T-cell (primary cell): ENCODE results near the gene CPNE5. TPM values are rescaled to one million over a fixed set of nuclear protein-coding genes. Genes with fewer than 3 reads are reported as not detected.

Experiments used
- ATAC-seq, 4 experiments: fragments of 200-7000 bp in 3 of 4; fragments of 150-1000 bp in 1 of 4; cut with Tn5 transposase; replicated peaks in 1 of 4; 1 replicate in 3 of 4; 2 replicates in 1 of 4; pipeline ENCODE4 v1.10.0; 2021; ENCODE audit warnings: moderate library complexity in 3 of 4, mild to moderate bottlenecking in 2 of 4, moderate number of reproducible peaks in 1 of 4
- CTCF ChIA-PET, 2 donors: fragments of 300-600 bp; sonication (Branson Sonifier 250); formaldehyde crosslinking; loops; one replicate each; lab custom pipeline; 2022; ENCODE audit warnings: antibody characterized with exemption in 2 of 2; lab: Charles Lee
- POLR2A ChIA-PET, 2 donors: fragments of 300-600 bp; sonication (Branson Sonifier 250); formaldehyde crosslinking; loops; one replicate each; lab custom pipeline; 2022; ENCODE audit warnings: antibody characterized with exemption in 2 of 2; lab: Charles Lee
- DNase-seq, 35 experiments: peaks; one replicate each; pipeline versions ENCODE4 v3.0.0 to v3.0.0-alpha.2; 2013 to 2023
- H3K27ac ChIP-seq: one replicate; pipeline ENCODE4 v1.5.1; 2013; ENCODE audit warnings: low read length
- H3K27me3 ChIP-seq, 2 experiments: replicated peaks in 1 of 2; 1 replicate in 1 of 2; 2 replicates in 1 of 2; pipeline versions ENCODE4 v1.6.1 to v1.7.0; 2013; ENCODE audit warnings: low read length in 1 of 2, mixed read lengths in 1 of 2; ENCODE audit not compliant: control insufficient read depth in 2 of 2, insufficient read depth in 2 of 2; ENCODE audit errors: extremely low read depth in 1 of 2
- H3K36me3 ChIP-seq, 2 donors: 1 replicate in 1 of 2; 2 replicates in 1 of 2; pipeline versions ENCODE4 v1.6.1 to v1.7.0; 2013; ENCODE audit warnings: low read length in 1 of 2; ENCODE audit not compliant: control insufficient read depth in 2 of 2, insufficient read depth in 1 of 2; ENCODE audit errors: extremely low read depth in 1 of 2
- H3K4me1 ChIP-seq, 2 experiments: 1 replicate in 1 of 2; 2 replicates in 1 of 2; pipeline versions ENCODE4 v1.6.1 to v1.7.0; 2013; ENCODE audit warnings: low read length in 2 of 2, mixed read lengths in 1 of 2; ENCODE audit not compliant: insufficient read depth in 2 of 2, control insufficient read depth in 1 of 2; ENCODE audit errors: extremely low read depth in 1 of 2
- H3K4me3 ChIP-seq, 2 donors: 1 replicate in 1 of 2; 2 replicates in 1 of 2; pipeline versions ENCODE4 v1.5.1 to v1.7.0; 2013; ENCODE audit warnings: mild to moderate bottlenecking in 2 of 2, low read length in 1 of 2, moderate library complexity in 1 of 2; ENCODE audit not compliant: control insufficient read depth in 1 of 2; ENCODE audit errors: extremely low read depth in 1 of 2
- H3K9me3 ChIP-seq: 2 replicates; pipeline ENCODE4 v1.7.0; 2013
- H3K27ac Mint-ChIP-seq, 2 donors: one replicate each; pipeline ENCODE4 v1.8.0; 2020 to 2021; ENCODE audit warnings: mild to moderate bottlenecking in 2 of 2, mixed read lengths in 2 of 2
- H3K27me3 Mint-ChIP-seq, 2 donors: one replicate each; pipeline ENCODE4 v1.8.0; 2021 to 2022; ENCODE audit warnings: mixed read lengths in 2 of 2
- H3K36me3 Mint-ChIP-seq: one replicate; pipeline ENCODE4 v1.8.0; 2021; ENCODE audit warnings: mixed read lengths
- H3K4me1 Mint-ChIP-seq, 3 donors: one replicate each; pipeline ENCODE4 v1.8.0; 2020 to 2022; ENCODE audit warnings: mixed read lengths in 3 of 3, mild to moderate bottlenecking in 1 of 3
- H3K4me3 Mint-ChIP-seq, 3 donors: one replicate each; pipeline ENCODE4 v1.8.0; 2020 to 2022; ENCODE audit warnings: mild to moderate bottlenecking in 3 of 3, mixed read lengths in 3 of 3, moderate library complexity in 3 of 3
- H3K9me3 Mint-ChIP-seq, 3 donors: one replicate each; pipeline ENCODE4 v1.8.0; 2020 to 2022; ENCODE audit warnings: mixed read lengths in 3 of 3
- WGBS: methylation state at CpG from one replicate; pipeline ENCODE4 v1.1.5; 2013; ENCODE audit warnings: missing lambda C conversion rate; ENCODE audit not compliant: insufficient coverage; 5-methylcytosine and 5-hydroxymethylcytosine counted together
- total RNA-seq, 35 experiments: library from RNA in 6 of 35; stranded (reverse) in 6 of 35; fragments of 120-200 nt in 1 of 35; gene quantifications; one replicate each; pipeline versions ENCODE4 v1.2.1 to v1.2.4 and lab custom pipeline; 2013 to 2026

Gene CPNE5
- total RNA-seq, 5 donors from 2014 or later (not counting 1 experiment from before 2014, with no cell fraction given), result 0.73 to 1.8 (median 1.1) TPM

GRCh38 chr6:36847991-36848390 is 8.7 kb upstream of the CPNE5 start:
- Mint-ChIP-seq H3K27ac (no peak overlapping the region), H3K4me1 (peaks cover 0 to 2% (median 0%) of the 10 kb centered on the region in 3 donors)

DNA sequence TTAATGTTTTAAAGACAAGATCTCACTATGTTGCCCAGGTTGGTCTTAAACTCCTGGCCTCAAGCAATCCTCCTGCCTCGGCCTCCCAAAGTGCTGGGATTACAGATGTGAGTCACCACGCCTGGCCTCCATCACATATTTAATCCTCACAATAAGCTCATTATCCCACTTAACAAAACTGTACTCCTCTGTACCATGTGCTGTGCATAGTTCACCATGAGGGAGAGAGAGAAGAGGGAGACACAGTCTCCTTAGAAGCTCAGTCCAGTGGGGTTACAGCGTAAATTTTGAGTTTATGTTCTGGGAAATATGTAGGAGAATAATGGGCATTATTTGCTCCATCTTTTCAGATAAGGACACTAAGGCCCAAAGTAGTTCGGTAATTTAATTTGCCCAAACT is 7.9 kb upstream of the CPNE5 start:
- H3K27me3 ChIP-seq, result peaks cover 0 to 4% of the 10 kb centered on the region in 2 experiments
- H3K4me3 ChIP-seq, result no peak overlapping the region
- H3K9me3 ChIP-seq, result no peaks in the 10 kb centered on the region
- Mint-ChIP-seq H3K9me3 (peaks cover 0 to 11% (median 7%) of the 10 kb centered on the region in 3 donors), H3K4me1 (peaks cover 0 to 2% (median 0%) of the 10 kb centered on the region in 3 donors), H3K36me3 (peaks cover 23% of the 10 kb centered on the region), H3K4me3 (no peak overlapping the region), H3K27me3 (no peaks in the 10 kb centered on the region), H3K27ac (no peak overlapping the region)
- H3K36me3 ChIP-seq, result no peaks in the 10 kb centered on the region
- ATAC-seq (no peak), DNase-seq (no peak)
- H3K27ac ChIP-seq, result no peak overlapping the region
- H3K4me1 ChIP-seq, result no peaks in the 10 kb centered on the region
- ChIA-PET CTCF (interaction anchor here in 1 of 2 donors (1.1 kb wide), 1 partner anchor 26 kb away, joined by 3 read pairs; no protein-coding TSS in a partner anchor), POLR2A (no interaction called here)
- WGBS, result 97% methylated on average over 3 of the region's 4 CpGs

More at GRCh38 chr6:36847991-36848390, 8.7 kb upstream of the CPNE5 start:
- Mint-ChIP-seq H3K27me3 (no peaks in the 10 kb centered on the region), H3K36me3 (peaks cover 29% of the 10 kb centered on the region), H3K9me3 (peaks cover 0 to 11% (median 7%) of the 10 kb centered on the region in 3 donors), H3K4me3 (no peak overlapping the region)
- CTCF ChIA-PET, result interaction anchor here in 1 of 2 donors (1.1 kb wide), 1 partner anchor 26 kb away, joined by 3 read pairs; no protein-coding TSS in a partner anchor
- Histone ChIP-seq H3K27ac (no peak overlapping the region), H3K4me1 (no peaks in the 10 kb centered on the region), H3K36me3 (peaks cover 0 to 5% of the 10 kb centered on the region in 2 donors), H3K27me3 (peaks cover 0 to 4% of the 10 kb centered on the region in 2 experiments), H3K9me3 (no peaks in the 10 kb centered on the region), H3K4me3 (no peak overlapping the region)
- DNase-seq, result no peak
- ATAC-seq, result no peak
- POLR2A ChIA-PET, result no interaction called here
- 100% methylated on average over 3 of the region's 6 CpGs for WGBS

DNA sequence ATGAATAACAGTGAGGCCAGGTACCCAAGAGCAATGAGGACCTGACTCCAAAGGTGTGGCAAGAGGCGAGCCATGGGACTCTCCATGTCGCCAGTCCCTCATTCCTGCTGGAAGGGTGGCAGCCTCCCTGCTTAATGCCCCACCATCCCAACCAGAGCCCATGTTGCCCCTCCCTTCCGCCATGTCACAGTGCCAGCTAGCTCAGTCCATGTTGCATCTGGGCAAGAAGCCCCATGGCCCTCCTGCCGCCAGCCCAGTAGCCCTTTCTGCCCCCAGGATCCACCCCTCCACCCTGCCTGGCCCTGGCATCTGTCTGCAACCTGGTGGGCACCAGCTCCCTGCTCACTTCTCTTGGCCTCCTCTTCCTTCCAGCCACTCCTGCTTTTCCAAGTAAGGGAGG is 6.0 kb upstream of the CPNE5 start:
- H3K36me3 Mint-ChIP-seq, result peaks cover 5% of the 10 kb centered on the region
- H3K27me3 Mint-ChIP-seq, result peaks cover 0 to 9% of the 10 kb centered on the region in 2 donors
- no peaks in the 10 kb centered on the region for H3K36me3 ChIP-seq
- no peak for DNase-seq
- H3K4me1 Mint-ChIP-seq, result peaks cover 0 to 9% (median 8%) of the 10 kb centered on the region in 3 donors
- no peaks in the 10 kb centered on the region for H3K9me3 ChIP-seq
- ChIA-PET CTCF (no interaction called here), POLR2A (interaction anchor here in 1 of 2 donors (0.6 kb wide), 1 partner anchor 16 kb away, joined by 3 read pairs; no protein-coding TSS in a partner anchor)
- peaks cover 0 to 13% of the 10 kb centered on the region in 2 experiments for H3K27me3 ChIP-seq
- WGBS, result 79% methylated on average over 4 of the region's 4 CpGs
- peaks cover 0 to 7% of the 10 kb centered on the region in 2 experiments for H3K4me1 ChIP-seq
- H3K4me3 Mint-ChIP-seq, result no peak overlapping the region
- no peak overlapping the region for H3K4me3 ChIP-seq
- no peak for ATAC-seq
- H3K9me3 Mint-ChIP-seq, result peaks cover 0 to 3% (median 1%) of the 10 kb centered on the region in 3 donors
- no peak overlapping the region for H3K27ac Mint-ChIP-seq
- H3K27ac ChIP-seq, result no peak overlapping the region

DNA sequence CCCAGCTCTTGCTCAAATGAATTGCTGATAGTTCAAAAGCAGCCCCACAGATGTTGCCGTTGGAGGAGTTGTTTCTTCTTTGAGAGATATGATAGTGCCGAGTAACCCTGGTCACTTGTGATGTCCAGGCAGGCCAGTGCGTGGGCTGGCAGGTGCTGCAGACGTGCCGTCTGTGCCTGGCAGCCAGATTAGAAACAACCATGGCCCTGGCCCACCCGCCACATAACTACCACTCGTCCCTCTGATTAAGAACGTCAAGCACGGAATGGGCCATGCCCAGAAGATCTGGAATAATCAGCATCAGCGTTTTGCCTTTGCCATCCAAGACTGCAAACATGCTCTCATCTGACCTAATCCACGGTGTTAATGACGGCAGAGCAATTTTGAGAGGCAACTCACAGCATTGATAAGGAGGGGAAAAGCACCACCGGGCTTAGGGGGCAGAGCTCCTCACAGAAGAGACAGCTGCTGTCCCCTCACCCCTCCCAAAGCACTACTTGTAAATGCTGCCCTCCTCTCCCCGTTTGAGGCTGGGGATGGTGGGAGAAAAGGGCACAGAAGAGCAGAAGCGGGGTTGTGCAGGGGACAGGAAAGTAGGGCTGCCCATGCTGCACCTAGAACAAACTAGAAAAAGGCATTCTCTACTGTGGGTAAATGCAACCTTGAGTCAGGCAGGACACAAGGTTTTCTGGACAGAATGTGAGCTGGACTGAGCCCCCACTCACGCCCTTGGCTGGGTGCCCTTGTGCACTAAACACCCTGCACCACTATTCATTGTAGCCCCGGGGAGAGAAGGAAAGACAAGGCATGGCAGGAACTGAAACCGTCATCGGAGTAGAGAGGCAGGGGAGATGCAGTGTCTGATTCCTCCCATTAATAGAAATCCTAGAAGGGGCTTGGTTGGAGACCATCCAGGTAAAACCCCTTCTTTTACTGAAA is 5.3 kb upstream of the CPNE5 start:
- Histone ChIP-seq H3K9me3 (no peaks in the 10 kb centered on the region), H3K27me3 (peaks cover 0 to 15% of the 10 kb centered on the region in 2 experiments), H3K36me3 (no peaks in the 10 kb centered on the region), H3K4me3 (no peak overlapping the region), H3K27ac (no peak overlapping the region), H3K4me1 (peaks cover 0 to 11% of the 10 kb centered on the region in 2 experiments)
- ChIA-PET CTCF (no interaction called here), POLR2A (interaction anchor here (0.6 to 0.7 kb wide), 2 partner anchors 16 to 20 kb away, joined by 3 read pairs; no protein-coding TSS in a partner anchor)
- ATAC-seq, result no peak
- DNase-seq, result no peak
- H3K4me1 Mint-ChIP-seq, result peaks cover 0 to 11% (median 9%) of the 10 kb centered on the region in 3 donors
- 95% methylated on average over 10 of the region's 19 CpGs for WGBS
- no peak overlapping the region for H3K27ac Mint-ChIP-seq
- H3K4me3 Mint-ChIP-seq, result no peak overlapping the region
- H3K9me3 Mint-ChIP-seq, result no peaks in the 10 kb centered on the region
- no peaks in the 10 kb centered on the region for H3K36me3 Mint-ChIP-seq
- peaks cover 0 to 12% of the 10 kb centered on the region in 2 donors for H3K27me3 Mint-ChIP-seq

DNA sequence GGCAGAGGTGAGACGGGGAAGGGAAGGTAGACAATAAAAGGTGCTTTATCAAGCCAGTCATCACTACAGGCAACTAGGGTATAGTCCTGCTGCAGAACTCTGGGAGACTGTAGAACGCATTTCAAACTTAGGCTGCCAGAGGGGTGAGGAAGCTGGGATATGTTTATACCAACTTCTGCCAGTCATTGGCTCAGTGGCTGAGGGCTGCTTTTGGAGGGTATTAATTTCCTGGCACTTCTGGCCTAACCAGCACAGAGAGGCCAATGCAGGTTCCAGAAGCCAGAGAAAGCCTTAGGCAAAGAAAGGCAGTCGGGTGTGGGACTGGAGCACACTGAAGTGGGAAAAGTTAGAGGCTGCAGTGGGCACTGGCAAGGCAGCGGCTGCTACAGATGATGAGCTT is 3.9 kb upstream of the CPNE5 start:
- 94% methylated on average over 3 of the region's 4 CpGs for WGBS
- Mint-ChIP-seq H3K36me3 (no peaks in the 10 kb centered on the region), H3K27me3 (peaks cover 8 to 20% of the 10 kb centered on the region in 2 donors), H3K4me3 (no peak overlapping the region), H3K9me3 (no peaks in the 10 kb centered on the region), H3K4me1 (peaks cover 7 to 14% (median 13%) of the 10 kb centered on the region in 3 donors), H3K27ac (no peak overlapping the region)
- POLR2A ChIA-PET, result interaction anchor here in 1 of 2 donors (0.7 kb wide), 1 partner anchor 78 kb away, joined by 3 read pairs; no protein-coding TSS in a partner anchor
- peaks cover 0 to 18% of the 10 kb centered on the region in 2 experiments for H3K4me1 ChIP-seq
- H3K27ac ChIP-seq, result no peak overlapping the region
- H3K4me3 ChIP-seq, result no peak overlapping the region
- no peak for ATAC-seq
- DNase-seq, result no peak
- H3K36me3 ChIP-seq, result no peaks in the 10 kb centered on the region
- H3K9me3 ChIP-seq, result no peaks in the 10 kb centered on the region
- CTCF ChIA-PET, result no interaction called here
- H3K27me3 ChIP-seq, result peaks cover 0 to 27% of the 10 kb centered on the region in 2 experiments

DNA sequence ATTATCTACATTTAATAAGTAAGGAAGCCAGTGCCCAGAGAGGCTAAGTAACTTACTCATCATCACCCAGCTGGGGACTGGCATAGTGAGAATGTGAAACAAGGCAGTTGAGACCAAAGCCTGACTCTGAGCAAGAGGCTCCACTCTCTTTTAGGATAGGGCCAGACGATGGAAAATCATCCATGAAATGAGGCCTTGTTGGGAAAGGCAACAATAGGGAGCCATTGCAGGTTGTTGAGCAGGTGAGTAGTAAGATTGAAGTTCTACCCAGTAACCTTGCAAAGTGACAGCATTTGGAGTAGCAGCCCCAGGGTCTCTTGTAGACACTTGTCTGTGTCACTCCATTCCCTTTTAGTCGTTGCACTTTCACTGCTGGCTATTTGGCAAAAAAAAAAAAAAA is 2.5 kb upstream of the CPNE5 start:
- WGBS, result 100% methylated on average over 1 of the region's 2 CpGs
- peaks cover 18 to 31% of the 10 kb centered on the region in 2 donors for H3K27me3 Mint-ChIP-seq
- H3K9me3 ChIP-seq, result no peaks in the 10 kb centered on the region
- H3K36me3 ChIP-seq, result no peaks in the 10 kb centered on the region
- H3K27ac Mint-ChIP-seq, result no peak overlapping the region
- H3K27me3 ChIP-seq, result peaks cover 0 to 36% of the 10 kb centered on the region in 2 experiments
- H3K4me3 Mint-ChIP-seq, result no peak overlapping the region
- DNase-seq, result no peak
- no peak for ATAC-seq
- H3K36me3 Mint-ChIP-seq, result no peaks in the 10 kb centered on the region
- H3K27ac ChIP-seq, result no peak overlapping the region
- ChIA-PET POLR2A (no interaction called here), CTCF (no interaction called here)
- peaks cover 7 to 14% (median 13%) of the 10 kb centered on the region in 3 donors for H3K4me1 Mint-ChIP-seq
- peaks cover 0 to 18% of the 10 kb centered on the region in 2 experiments for H3K4me1 ChIP-seq
- no peak overlapping the region for H3K4me3 ChIP-seq
- H3K9me3 Mint-ChIP-seq, result no peaks in the 10 kb centered on the region
